Measurements from ENCODE around the gene HTR1B.

- TF ChIP-seq POLR2A (IDR thresholded peaks at IDR 0.05) (no peak), CTCF (IDR thresholded peaks at IDR 0.05) (no peak), EP300 (IDR thresholded peaks at IDR 0.05) (no peak)
Observed at GRCh38 chr6:77474973-77475372, 11.7 kb upstream of the HTR1B start.
